Measurements from ENCODE around the gene GIN1. TPM values are rescaled to one million over a fixed set of nuclear protein-coding genes. Genes with fewer than 3 reads are reported as not detected.
"Not testable (repeated sequence)": the region's sequence is repeated elsewhere in the genome, so short reads cannot be mapped to it uniquely, and the experiment has no call there.

Gene GIN1
- total RNA-seq, 1 donor: 5.1 TPM

GRCh38 chr5:103066326-103066725 is 53.6 kb downstream of the GIN1 start:
- no peak overlapping the region for H3K4me2 ChIP-seq (ENCODE audit: insufficient read depth, low read length)
- no peak overlapping the region for H3K27ac ChIP-seq (ENCODE audit: low read depth, low read length)
- H3K4me1 ChIP-seq (ENCODE audit: insufficient read depth, low read length): no peaks in the 10 kb centered on the region
- no peaks in the 10 kb centered on the region for H3K36me3 ChIP-seq (ENCODE audit: insufficient read depth, low read length)
- H3K79me2 ChIP-seq (ENCODE audit: insufficient read depth, low read length): no peaks in the 10 kb centered on the region
- H3K9me3 ChIP-seq (ENCODE audit: low read depth, low read length): no peaks in the 10 kb centered on the region
- TF ChIP-seq, protein P1, sequence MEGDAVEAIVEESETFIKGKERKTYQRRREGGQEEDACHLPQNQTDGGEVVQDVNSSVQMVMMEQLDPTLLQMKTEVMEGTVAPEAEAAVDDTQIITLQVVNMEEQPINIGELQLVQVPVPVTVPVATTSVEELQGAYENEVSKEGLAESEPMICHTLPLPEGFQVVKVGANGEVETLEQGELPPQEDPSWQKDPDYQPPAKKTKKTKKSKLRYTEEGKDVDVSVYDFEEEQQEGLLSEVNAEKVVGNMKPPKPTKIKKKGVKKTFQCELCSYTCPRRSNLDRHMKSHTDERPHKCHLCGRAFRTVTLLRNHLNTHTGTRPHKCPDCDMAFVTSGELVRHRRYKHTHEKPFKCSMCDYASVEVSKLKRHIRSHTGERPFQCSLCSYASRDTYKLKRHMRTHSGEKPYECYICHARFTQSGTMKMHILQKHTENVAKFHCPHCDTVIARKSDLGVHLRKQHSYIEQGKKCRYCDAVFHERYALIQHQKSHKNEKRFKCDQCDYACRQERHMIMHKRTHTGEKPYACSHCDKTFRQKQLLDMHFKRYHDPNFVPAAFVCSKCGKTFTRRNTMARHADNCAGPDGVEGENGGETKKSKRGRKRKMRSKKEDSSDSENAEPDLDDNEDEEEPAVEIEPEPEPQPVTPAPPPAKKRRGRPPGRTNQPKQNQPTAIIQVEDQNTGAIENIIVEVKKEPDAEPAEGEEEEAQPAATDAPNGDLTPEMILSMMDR (IDR thresholded peaks at IDR 0.05; ENCODE audit: extremely low read depth, low read depth, low read length): no peak
- H3K4me3 ChIP-seq (ENCODE audit: insufficient read depth, low read length): no peak overlapping the region
- H3K27me3 ChIP-seq (ENCODE audit: insufficient read depth, low read length): no peaks in the 10 kb centered on the region
- no peaks in the 10 kb centered on the region for H4K20me1 ChIP-seq (ENCODE audit: insufficient read depth, low read length)
- H2AFZ ChIP-seq (ENCODE audit: low read length): no peak overlapping the region
- DNase-seq (ENCODE audit: insufficient read length, low spot score, missing footprints): no peak

- H3K4me3 ChIP-seq (ENCODE audit: insufficient read depth, low read length): no peak overlapping the region
Measured at GRCh38 chr5:103060424-103060954, 59.4 kb downstream of the GIN1 start.

DNA sequence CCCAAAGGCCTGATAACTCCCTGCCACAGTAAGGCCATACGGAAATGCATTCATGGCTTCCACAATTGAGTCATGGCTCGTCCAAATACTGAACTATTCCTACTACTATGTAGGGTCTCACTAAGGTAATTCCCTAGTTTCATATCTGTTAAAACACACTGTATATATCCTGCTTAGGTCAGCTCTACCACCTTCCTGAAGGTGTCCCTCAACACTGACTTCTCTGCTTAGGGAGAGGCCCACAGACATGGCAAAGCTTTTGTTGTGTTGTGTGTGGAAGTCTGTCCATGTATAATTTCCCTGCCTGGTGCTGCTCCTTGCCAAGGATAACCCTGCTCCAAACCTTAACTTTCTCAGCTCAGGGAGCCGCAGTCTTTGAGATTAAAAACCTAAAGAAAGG is 60.4 kb downstream of the GIN1 start:
- H3K36me3 ChIP-seq (ENCODE audit: insufficient read depth, low read length): no peaks in the 10 kb centered on the region
- H3K4me3 ChIP-seq (ENCODE audit: insufficient read depth, low read length): no peak overlapping the region
- H3K9me3 ChIP-seq (ENCODE audit: low read depth, low read length): no peaks in the 10 kb centered on the region
- no peak overlapping the region for H3K27ac ChIP-seq (ENCODE audit: low read depth, low read length)
- H2AFZ ChIP-seq (ENCODE audit: low read length): peak overlapping the region; percentile 55
- TF ChIP-seq, protein P1 (IDR thresholded peaks at IDR 0.05; ENCODE audit: extremely low read depth, low read depth, low read length): no peak
- no peak for DNase-seq (ENCODE audit: insufficient read length, low spot score, missing footprints)
- H3K27me3 ChIP-seq (ENCODE audit: insufficient read depth, low read length): no peaks in the 10 kb centered on the region
- no peaks in the 10 kb centered on the region for H3K79me2 ChIP-seq (ENCODE audit: insufficient read depth, low read length)
- H4K20me1 ChIP-seq (ENCODE audit: insufficient read depth, low read length): no peaks in the 10 kb centered on the region
- no peak overlapping the region for H3K4me2 ChIP-seq (ENCODE audit: insufficient read depth, low read length)
- H3K4me1 ChIP-seq (ENCODE audit: insufficient read depth, low read length): no peaks in the 10 kb centered on the region

More at GRCh38 chr5:103060424-103060954, 59.4 kb downstream of the GIN1 start:
- H3K27me3 ChIP-seq (ENCODE audit: insufficient read depth, low read length): no peaks in the 10 kb centered on the region
- DNase-seq (ENCODE audit: insufficient read length, low spot score, missing footprints): no peak
- no peaks in the 10 kb centered on the region for H3K4me1 ChIP-seq (ENCODE audit: insufficient read depth, low read length)
- no peaks in the 10 kb centered on the region for H3K9me3 ChIP-seq (ENCODE audit: low read depth, low read length)
- no peak overlapping the region for H3K27ac ChIP-seq (ENCODE audit: low read depth, low read length)
- TF ChIP-seq, protein P1 (IDR thresholded peaks at IDR 0.05; ENCODE audit: extremely low read depth, low read depth, low read length): no peak
- no peaks in the 10 kb centered on the region for H3K36me3 ChIP-seq (ENCODE audit: insufficient read depth, low read length)
- no peaks in the 10 kb centered on the region for H3K79me2 ChIP-seq (ENCODE audit: insufficient read depth, low read length)
- no peak overlapping the region for H2AFZ ChIP-seq (ENCODE audit: low read length)
- no peaks in the 10 kb centered on the region for H4K20me1 ChIP-seq (ENCODE audit: insufficient read depth, low read length)
- H3K4me2 ChIP-seq (ENCODE audit: insufficient read depth, low read length): no peak overlapping the region

- no peaks in the 10 kb centered on the region for H3K4me1 ChIP-seq (ENCODE audit: insufficient read depth, low read length)
- DNase-seq (ENCODE audit: insufficient read length, low spot score, missing footprints): no peak
- H2AFZ ChIP-seq (ENCODE audit: low read length): no peak overlapping the region
- no peaks in the 10 kb centered on the region for H3K36me3 ChIP-seq (ENCODE audit: insufficient read depth, low read length)
- H3K79me2 ChIP-seq (ENCODE audit: insufficient read depth, low read length): no peaks in the 10 kb centered on the region
- H3K9me3 ChIP-seq (ENCODE audit: low read depth, low read length): no peaks in the 10 kb centered on the region
- TF ChIP-seq, protein P1 (IDR thresholded peaks at IDR 0.05; ENCODE audit: extremely low read depth, low read depth, low read length): no peak
- H3K27ac ChIP-seq (ENCODE audit: low read depth, low read length): no peak overlapping the region
- H3K27me3 ChIP-seq (ENCODE audit: insufficient read depth, low read length): no peaks in the 10 kb centered on the region
- peak overlapping the region; percentile 10 for H3K4me2 ChIP-seq (ENCODE audit: insufficient read depth, low read length)
- H4K20me1 ChIP-seq (ENCODE audit: insufficient read depth, low read length): no peaks in the 10 kb centered on the region
- H3K4me3 ChIP-seq (ENCODE audit: insufficient read depth, low read length): no peak overlapping the region
Measured at GRCh38 chr5:103057208-103058130, 62.5 kb downstream of the GIN1 start.

DNA sequence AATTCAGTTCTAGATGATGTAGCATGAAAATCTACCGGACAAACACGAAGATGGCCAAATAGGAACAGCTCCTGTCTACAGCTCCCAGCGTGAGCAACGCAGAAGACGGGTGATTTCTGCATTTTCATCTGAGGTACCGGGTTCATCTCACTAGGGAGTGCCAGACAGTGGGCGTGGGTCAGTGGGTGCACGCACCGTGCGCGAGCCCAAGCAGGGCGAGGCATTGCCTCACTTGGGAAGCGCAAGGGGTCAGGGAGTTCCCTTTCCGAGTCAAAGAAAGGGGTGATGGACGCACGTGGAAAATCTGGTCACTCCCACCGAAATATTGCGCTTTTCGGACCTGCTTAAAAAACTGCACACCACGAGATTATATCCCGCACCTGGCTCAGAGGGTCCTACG is 73.2 kb downstream of the GIN1 start:
- not testable (repeated sequence) for H3K27me3 ChIP-seq (ENCODE audit: insufficient read depth, low read length); H3K36me3 ChIP-seq (ENCODE audit: insufficient read depth, low read length); H3K4me1 ChIP-seq (ENCODE audit: insufficient read depth, low read length); H2AFZ ChIP-seq (ENCODE audit: low read length); H3K9me3 ChIP-seq (ENCODE audit: low read depth, low read length); DNase-seq (ENCODE audit: insufficient read length, low spot score, missing footprints); H3K4me3 ChIP-seq (ENCODE audit: insufficient read depth, low read length); H3K79me2 ChIP-seq (ENCODE audit: insufficient read depth, low read length); H3K4me2 ChIP-seq (ENCODE audit: insufficient read depth, low read length); H3K27ac ChIP-seq (ENCODE audit: low read depth, low read length); H4K20me1 ChIP-seq (ENCODE audit: insufficient read depth, low read length)

Data from osteoblast (primary cell).